HG02852 (cell line): ENCODE measurements around the gene CLMP.
"Not testable (repeated sequence)": the region's sequence is repeated elsewhere in the genome, so short reads cannot be mapped to it uniquely, and the experiment has no call there.

Experiments
- ATAC-seq: cut with Tn5 transposase; IDR thresholded peaks from one replicate; pipeline ENCODE4 v1.9.1; 2021; ENCODE audit warnings: mild to moderate bottlenecking, moderate library complexity; ENCODE audit not compliant: unreplicated experiment

CLMP gene

GRCh38 chr11:123088896-123089295 is 106.2 kb downstream of the CLMP start:
- not testable (repeated sequence) for ATAC-seq

GRCh38 chr11:123087657-123088056 is 107.4 kb downstream of the CLMP start:
- peak; percentile 87 for ATAC-seq

- no peak for ATAC-seq
Observed at GRCh38 chr11:123086305-123086704, 108.7 kb downstream of the CLMP start.

- no peak for ATAC-seq
Observed at GRCh38 chr11:123085497-123085896, 109.6 kb downstream of the CLMP start.

GRCh38 chr11:123084454-123084853 is 110.6 kb downstream of the CLMP start:
- no peak for ATAC-seq

GRCh38 chr11:123083623-123084029 is 111.4 kb downstream of the CLMP start:
- no peak for ATAC-seq

GRCh38 chr11:123082977-123083376 is 112.1 kb downstream of the CLMP start:
- no peak for ATAC-seq

GRCh38 chr11:123080015-123080414 is 115.0 kb downstream of the CLMP start:
- no peak for ATAC-seq

GRCh38 chr11:123076484-123076883 is 118.6 kb downstream of the CLMP start:
- no peak for ATAC-seq

GRCh38 chr11:123073343-123074057 is 121.5 kb downstream of the CLMP start:
- ATAC-seq, result no peak

- ATAC-seq, result no peak
Observed at GRCh38 chr11:123072762-123073161, 122.3 kb downstream of the CLMP start.

- ATAC-seq, result no peak
Observed at GRCh38 chr11:123072332-123072761, 122.7 kb downstream of the CLMP start.

- ATAC-seq, result peak; percentile 61
Observed at GRCh38 chr11:123069908-123070821, 124.9 kb downstream of the CLMP start.

- ATAC-seq, result no peak
Observed at GRCh38 chr11:123065621-123066020, 129.4 kb downstream of the CLMP start.

GRCh38 chr11:123063826-123064657 is 131.0 kb downstream of the CLMP start:
- ATAC-seq, result no peak

GRCh38 chr11:123062892-123063825 is 131.9 kb downstream of the CLMP start:
- ATAC-seq, result peak; percentile 3

GRCh38 chr11:123062158-123062891 is 132.7 kb downstream of the CLMP start:
- ATAC-seq, result peak; percentile 85

GRCh38 chr11:123061403-123062157 is 133.5 kb downstream of the CLMP start, which contains the start of gene HSPA8:
Gene HSPA8, minus strand, starts transcription at chr11:123062136. Its CDS starts 812 bp downstream, at chr11:123061324.
- ATAC-seq, result peak; percentile 0
